Hepatic stellate cell (primary cell): ENCODE results near the gene H6PD.
A peak's percentile ranks its signal among the peaks of the same experiment; 100 is the strongest.

Experiments
- DNase-seq: peaks from one replicate; pipeline ENCODE4 v3.0.0; 2011; ENCODE audit warnings: low spot score

Gene H6PD

DNA sequence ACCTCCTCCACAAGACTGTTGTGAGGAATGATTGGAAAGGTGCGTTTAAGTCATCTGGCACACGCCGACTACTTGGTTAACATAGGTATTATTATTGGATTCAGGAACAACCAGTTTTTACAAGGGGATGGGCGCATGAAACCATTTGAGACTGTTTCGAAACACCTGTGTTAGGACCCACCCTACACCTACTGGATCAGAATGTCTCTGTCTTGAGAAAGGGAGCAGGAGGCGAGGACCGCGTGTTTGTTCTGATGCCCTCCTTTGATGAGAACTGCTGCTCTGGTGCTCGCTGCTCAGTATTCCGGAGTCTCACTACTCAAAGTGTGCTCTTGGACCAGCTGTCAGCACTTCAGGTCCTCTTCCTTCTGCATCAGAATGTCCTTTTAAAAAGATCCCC lies 7.3 kb downstream of the H6PD start:
- no peak for DNase-seq

DNA sequence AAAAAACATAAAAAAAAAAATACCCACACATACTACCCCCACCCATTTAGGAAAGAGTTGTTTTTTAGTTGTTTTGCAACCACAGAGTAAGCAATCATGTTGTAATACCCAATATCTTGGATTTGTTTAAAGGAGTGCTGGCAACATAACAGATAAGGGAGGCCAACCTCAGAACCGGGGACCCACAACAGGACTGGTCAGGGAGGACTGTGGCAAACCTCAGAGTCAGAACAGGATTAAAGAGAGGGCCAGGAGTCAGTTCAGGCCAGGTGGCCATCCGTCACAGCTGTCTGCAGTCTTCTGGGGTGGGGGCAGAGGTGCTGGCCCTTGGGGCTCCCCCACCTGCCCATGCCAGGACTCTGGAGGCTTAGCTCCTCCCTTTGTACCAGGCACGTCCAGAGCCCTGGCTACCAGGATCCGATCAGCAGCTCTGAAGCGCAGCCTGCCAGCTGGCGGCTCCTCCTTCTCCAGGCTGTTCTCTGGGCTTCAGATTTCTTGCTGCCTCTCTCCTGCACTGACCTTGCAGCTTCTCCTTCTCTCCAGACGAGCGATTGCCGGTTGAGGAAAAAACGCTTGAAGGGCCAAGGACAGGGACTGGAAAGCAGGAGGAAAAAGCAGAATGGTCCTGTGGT lies 7.9 kb downstream of the H6PD start:
- no peak for DNase-seq

DNA sequence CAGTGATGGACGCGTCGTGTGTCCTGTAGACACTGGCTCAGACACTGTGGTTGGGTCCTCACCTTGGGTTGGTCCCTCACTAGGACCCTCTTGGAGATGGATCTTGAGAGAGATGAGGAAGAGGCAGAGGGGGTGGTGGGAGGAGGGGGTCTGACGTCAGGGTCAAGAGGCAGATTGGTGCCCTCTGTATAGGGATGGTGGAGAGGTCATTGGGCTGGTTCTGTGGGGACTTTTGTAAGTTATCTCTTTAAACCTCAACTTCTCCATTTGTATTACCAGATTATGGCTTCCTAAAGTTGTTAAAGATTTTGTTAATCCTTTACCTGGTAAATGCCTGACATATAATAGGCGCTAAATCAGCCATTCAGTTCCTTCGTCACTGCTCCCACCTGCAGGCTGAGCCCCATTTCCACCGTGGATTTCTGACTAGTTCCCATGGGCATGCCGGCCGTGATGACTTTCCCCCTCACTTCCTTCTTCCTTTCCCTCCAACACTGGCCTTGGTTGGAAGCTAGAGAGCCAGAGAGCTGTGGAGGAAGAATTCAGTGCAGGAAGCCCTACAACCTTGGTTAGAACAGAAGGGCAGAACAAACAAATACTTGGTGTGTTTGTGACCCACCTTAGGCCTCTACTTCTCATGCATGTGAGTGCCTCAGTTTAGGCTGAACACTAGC lies 8.6 kb downstream of the H6PD start:
- DNase-seq: no peak

DNA sequence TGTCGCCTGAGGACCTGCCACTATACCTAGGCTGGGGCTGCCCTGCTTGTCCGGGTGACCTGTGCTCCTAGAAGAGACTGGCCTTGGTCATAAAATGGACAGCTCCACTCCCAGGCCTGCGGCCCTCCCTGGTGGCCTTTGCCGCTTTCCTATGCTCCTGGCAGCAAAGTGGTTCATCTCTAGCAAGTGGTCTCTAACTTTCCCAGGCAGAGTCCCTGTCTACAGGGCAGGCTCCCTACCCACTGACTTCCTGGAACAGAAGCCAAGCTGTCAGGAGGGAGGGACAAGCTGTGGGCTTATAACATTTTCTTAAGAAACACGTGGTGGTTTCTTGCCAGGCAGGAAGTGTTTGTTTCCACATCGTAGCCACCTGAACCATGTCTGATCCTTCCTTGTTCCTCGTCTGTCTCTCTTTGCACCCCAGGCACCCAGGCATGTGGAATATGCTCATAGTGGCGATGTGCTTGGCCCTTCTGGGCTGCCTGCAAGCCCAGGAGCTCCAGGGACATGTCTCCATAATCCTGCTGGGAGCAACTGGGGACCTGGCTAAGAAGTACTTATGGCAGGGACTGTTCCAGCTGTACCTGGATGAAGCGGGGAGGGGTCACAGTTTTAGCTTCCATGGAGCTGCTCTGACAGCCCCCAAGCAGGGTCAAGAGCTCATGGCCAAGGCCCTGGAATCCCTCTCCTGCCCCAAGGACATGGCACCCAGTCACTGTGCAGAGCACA lies 10.1 kb downstream of the H6PD start:
- no peak for DNase-seq

DNA sequence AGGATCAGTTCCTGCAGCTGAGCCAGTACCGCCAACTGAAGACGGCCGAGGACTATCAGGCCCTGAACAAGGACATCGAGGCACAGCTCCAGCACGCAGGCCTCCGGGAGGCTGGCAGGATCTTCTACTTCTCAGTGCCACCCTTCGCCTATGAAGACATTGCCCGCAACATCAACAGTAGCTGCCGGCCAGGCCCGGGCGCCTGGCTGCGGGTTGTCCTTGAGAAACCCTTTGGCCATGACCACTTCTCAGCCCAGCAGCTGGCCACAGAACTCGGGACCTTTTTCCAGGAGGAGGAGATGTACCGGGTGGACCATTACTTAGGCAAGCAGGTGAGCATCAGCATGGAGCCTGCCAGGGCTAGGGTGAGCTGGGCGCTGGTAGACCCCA lies 10.7 kb downstream of the H6PD start:
- no peak for DNase-seq

DNA sequence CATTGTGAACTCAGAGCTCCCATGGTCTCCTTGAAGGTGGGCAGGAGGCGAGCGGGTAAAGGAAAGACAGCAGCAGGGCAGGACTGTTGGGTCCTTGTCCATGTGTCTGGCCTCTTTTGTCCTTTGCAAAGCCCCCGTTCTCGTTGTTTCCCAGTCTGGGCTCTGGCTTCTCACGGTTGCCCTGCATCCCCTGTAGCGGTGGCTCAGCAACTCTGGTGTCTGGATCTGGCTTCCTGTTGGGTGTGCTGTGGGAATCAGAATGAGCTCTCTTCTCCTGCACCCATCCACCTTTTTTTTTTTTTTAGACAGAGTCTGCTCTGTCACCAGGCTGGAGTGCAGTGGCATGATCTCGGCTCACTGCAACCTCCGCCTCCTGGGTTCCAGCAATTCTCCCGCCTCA lies 11.1 kb downstream of the H6PD start:
- DNase-seq: no peak

DNA sequence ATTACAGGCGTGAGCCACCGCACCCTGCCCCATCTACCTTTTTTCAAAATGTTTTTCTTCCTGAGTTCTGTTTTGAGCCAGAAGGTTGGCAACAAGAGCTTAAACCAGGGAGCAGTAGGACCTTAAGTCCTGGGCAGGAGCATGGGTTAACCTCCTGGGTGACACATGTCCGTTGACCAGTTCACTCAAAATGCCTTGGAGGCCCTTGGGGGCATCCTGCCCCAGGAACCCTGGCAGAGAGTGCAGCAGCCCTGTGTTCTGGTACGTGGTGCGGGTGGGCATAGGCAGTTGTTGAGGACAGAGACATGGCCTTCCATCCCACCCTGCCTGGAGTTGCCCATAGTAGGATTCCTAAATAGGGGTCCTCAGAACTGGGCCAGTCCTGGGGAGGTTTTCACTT lies 11.6 kb downstream of the H6PD start:
- no peak for DNase-seq

DNA sequence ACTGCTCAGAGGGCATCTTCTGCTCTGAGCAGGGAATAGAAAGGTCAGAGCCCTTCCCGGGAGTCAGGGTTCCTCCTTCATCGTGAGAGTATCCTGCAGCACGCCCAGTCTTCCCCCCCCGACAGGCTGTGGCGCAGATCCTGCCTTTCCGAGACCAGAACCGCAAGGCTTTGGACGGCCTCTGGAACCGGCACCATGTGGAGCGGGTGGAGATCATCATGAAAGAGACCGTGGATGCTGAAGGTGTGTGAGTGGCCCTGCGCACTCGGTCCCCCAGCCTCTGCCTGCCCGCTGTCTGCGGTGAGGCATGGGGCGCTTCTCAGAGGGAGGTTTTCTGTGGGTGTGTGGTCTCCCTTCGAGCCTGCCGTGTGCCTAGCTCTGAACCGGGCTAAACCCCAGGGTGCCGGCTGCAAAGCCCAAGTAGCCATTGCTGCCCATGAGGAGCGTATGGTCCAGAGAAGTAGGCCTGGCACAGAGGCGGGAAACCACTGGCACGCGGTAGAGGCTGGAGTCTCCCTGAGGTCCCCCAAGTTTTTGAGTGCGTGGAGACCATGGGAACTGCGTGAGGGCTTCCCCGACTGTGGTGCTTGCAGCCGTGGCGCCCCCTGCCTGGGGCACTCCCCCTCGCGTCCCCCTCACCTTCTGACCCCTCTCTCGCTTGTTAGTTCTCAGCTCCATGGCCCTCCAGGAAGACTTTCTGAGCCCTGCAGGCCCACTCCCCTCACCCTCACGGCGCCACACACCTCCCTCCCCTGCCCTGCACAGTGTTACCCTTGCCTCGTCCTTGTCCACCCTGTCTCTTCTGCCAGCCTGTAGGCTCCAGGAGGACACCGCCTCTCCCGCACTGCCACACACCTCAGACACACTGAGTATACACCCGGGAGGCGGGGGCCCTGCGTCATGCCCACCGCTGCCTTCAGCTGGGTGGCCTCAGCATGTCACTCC lies 12.5 kb downstream of the H6PD start:
- DNase-seq: no peak

DNA sequence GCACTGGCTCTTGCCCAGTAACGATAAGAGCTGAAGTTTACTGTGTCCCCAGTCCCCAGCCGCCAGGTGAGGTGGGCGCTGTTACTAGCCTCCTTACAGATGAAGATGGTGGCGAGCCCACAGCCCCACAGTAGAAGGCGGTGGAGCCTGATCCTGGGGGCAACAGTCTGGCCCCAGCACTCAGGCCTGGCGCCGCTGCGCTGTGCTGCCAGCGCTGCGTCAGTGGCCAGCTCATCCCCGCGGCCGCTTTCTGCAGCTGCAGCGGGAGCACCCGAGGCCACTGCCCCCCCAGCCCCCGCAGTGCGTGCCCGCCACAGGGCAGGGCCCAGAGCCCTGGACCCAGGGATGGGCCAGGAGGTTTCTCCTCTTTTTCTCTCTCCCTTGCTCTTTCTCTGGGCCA lies 13.3 kb downstream of the H6PD start:
- DNase-seq: no peak

DNA sequence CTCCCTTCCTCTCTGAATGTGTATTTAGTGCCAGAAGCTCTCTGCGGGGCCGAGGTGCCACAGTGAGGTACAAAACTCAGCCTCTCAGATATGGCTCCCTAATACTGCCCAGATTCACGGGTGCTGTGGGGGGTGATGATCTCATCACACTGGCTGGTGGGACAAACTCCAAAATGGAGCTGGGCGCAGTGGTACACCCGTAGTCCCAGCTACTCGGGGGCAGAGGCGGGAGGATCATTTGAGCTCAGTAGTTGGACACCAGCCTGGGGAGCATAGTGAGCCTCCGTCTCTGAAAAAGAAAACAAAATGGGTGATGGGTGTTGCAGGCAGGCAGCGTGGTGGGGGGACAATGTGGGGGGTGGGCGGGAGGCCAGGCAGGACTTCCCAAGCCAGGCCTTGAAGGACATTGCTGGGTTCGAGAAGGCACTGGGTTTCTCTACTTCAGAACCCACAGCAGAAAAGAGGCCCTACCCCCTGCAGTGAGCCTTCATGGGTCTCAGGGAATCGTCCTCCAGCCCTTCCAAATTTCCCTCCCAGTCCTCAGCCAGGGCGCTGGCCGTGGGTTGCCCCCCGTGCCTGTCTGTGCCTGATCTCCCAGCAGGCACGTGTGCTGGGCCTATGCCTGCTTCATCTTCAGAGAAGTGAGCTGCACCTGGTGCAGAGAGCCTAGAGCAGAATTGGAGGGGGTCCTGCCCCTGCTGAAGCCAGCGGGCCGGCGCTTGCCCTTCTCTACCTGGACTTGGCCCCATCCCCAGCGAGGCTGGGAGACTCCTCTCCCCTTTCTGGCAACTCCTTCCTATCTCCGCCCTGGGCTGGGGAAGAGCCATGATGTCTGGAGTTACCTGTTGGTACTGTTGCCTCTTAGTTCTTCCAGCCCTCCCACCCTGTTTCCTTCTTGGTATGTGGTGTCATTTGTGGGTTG lies 14.0 kb downstream of the H6PD start:
- no peak for DNase-seq

DNA sequence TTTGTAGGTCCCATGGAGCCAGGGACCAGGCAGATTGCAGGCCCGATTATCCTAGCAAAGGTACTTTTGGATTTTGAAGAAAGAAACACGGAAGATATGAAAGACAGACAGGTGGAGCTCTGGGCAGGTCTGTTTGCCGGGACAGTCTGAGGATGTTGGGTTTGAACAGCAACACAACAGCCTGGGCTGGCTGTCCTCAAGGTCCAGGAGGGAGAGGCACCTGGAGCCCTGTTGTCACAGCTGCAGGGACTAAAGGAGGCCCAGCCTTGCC lies 14.6 kb downstream of the H6PD start:
- no peak for DNase-seq

DNA sequence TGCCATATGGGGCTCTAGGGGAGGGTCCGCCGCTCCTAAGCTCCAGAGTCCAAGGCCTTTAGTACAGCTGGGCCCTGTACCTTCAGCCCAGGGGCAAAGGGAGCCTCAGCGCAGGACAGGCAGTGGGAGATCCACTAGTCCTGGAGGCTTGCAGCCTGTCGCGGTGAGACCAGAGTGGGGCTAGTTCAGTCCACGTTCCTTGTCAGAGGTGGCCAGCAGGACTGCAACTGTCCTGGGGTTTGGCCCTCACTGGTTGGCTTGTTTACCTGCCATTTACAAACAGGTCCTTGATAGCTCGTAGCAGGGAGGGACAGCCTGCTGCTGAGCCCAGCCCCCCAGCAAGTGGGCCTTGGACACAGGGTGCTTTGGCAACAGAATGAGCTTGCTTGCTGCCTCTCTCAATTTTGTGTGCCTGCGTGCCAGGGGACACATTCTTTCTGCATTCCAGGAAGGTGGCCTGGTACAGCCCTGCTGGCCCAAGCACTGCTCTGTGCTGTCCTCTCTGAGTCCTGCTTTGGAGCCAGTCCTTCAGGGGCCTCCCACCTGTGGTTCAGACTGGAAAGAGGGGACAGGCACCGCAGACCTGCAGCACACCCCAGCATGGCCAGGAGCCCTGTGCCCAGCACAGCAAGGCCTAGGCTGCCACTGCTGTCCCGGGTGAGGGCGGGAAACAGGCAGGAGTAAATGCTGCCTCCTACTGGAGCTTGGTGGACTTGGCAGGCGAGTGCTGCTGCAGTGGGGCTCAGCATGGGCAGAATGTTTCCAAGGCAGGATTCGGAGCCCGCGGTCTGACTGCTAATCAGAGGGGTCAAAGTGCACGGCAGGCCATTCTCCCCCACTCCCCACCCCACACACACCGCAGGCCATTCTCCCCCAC lies 15.2 kb downstream of the H6PD start:
- peak; percentile 75 for DNase-seq

DNA sequence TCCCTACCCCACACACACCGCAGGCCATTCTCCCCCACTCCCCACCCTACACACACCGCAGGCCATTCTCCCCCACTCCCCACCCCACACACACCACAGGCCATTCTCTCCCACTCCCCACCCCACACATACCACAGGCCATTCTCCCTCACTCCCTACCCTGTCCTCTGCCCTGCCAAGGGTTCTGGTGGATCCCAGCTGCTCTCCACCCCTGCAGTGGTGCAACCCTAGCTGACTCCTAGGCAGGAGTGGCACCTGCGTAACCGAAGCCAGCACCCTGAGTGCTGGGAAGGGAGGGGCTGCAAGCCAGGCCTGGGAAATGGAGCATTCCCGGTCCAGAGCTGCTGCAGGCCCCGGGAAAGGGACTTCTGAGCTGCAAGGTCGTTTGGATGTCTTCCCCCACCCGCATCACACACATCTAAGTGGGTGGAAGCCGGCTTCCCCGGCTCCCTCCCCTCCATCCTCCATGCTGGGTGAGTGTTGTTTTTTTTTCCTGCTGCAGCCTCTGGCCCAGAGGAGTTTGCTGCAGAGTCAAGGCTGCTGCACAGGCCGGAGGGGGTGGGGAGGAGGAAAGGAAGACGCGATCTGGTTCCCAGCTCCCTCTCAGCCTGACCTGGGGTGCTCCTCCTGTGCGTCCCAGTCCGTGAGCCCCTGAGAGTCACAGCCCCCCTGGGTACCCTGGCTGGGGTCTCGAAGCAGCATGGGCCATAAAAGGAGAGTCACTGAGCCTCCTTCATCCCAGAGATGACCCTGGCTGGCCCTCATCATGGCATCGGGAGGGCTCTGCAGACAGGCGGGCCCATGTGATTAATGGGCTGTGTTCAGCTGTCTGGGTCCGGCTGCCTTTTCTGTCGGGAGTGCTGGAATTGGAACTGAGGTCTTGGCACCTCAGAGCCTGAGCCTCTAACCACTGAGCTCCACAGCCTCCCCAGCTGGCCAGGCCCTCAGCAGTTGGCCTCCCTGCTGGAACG lies 16.1 kb downstream of the H6PD start:
- no peak for DNase-seq

DNA sequence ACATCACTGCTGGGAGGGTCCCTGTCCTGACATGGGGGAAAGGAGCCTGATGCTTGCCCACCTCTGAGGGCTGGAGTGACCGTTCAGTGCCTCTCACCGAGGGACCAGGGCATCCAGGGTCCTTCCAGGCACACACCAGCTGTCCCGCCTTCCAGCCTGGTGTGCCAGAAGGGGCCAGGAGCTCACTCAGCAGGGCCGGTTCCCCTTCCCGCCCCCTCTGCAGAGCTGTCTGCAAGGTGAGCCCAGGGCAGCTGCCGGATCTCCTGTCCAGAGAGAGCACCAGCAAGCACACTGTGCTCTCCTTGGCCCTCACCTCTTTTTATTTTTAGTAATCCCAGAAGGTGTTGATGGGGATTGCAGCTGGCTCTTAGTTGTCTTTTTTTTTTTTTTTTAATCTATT lies 16.9 kb downstream of the H6PD start:
- no peak for DNase-seq

DNA sequence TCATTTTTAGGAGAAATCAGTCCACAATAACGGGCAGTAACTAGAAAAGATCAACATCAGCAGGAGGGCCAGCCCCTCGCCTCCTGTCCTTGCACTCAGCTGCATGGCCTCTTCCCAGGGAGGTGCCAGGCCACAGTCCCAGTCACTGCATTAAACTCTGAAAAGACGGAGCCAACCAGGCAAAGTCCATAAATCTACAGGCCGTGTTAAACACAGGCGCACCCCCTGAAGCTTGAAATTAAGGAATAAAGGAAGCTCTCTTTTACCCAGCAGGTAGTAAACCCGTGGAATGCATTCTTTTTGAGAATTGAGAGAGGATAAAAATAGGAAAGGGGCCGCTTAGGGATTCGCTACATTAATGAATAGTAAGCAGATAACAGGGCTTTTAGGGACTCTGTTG lies 18.4 kb downstream of the H6PD start:
- DNase-seq: no peak

DNA sequence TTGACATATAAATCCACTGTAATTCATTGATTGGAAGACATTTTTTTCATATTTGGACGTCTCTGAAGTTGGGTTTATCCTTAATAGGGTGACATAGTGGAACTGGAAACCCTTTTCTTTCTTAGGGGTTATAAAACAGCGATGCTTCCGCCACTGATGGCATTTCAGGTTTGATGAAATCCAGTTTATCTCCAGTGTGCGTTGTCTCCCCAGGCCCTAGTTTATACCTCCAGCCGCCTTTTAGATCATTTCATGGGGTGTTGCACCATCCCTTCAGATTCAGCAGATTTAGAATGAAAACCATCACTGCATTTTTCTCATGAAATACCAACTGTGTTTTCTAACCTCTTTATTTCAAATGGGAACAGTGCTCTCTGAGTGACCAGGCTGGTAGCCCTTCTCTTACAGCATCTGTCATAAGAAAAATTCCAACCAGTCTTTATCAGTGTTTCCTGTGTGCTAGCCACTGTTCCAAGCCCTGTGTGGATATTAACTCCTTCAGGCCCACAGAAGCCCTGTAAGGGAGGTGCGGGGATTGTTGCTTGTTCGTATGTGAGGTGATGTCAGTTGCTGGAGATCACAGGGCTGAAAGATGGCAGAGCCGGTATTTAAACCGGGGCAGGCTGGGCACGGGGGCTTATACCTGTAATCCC lies 19.0 kb downstream of the H6PD start:
- no peak for DNase-seq

DNA sequence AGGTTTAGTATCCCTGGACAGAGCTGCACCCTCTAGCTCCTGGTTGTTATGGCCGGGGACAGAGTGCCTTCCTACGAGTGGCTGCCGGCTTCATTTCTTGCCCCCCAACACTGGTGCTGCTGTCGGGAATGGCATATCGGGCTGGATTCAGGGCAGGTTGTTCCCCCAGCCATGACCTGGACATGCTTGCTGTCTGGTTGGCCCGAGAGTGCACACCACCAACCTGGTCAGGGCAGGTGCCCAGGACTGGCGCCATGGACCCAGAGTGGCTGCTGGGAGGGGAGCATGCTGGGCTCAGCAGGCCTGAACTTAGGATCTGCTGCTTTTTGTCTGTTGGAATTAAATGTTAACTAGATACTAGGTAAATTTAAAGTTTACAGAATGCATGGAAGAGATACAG lies 21.8 kb downstream of the H6PD start:
- no peak for DNase-seq

DNA sequence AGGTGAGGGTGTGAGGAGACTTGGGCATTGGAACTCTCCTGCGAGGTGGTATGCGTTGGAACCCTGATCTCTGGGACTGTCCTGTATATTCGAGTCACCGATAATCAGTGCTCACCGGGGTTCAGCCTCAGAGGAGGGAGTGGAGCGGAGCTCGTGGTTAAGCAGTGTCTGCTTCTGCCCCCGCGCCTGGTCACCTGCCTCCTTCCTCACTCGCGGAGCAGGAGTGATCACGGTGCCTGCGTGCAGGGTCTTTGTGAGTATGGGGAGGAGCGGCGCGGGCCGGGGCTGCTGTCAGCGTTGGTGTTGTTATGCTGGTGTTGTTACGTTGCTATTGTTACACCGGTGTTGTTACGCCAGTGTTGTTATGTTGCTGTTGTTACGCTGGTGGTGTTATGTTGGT lies 23.3 kb downstream of the H6PD start:
- DNase-seq: no peak

DNA sequence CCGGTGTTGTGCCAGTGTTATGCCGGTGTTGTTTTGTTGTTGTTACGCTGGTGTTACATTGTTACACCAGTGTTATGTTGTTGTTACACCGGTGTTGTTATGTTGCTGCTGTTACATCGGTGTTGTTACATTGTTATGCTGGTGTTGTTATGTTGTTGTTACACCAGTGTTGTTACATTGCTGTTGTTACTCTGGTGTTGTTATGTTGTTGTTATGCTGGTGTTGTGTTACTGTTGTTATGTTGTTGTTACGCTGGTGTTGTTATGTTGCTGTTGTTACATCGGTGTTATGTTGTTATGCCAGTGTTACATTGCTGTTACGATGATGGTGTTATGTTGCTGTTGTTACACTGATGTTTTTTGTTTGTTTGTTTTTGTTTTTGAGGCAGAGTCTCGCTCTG lies 24.1 kb downstream of the H6PD start:
- no peak for DNase-seq
